Measurements from ENCODE around the gene ELMO1.

GRCh38 chr7:37380831-37381230, 67.8 kb downstream of the ELMO1 start:
- TF ChIP-seq POLR2A (IDR thresholded peaks at IDR 0.05; ENCODE audit: low read length) (no peak), GATA1 (IDR thresholded peaks at IDR 0.05; ENCODE audit: low read depth, low read length) (no peak)
